ENCODE data around the gene CD81. TPM values are rescaled to one million over a fixed set of nuclear protein-coding genes. Genes with fewer than 3 reads are reported as not detected.

CD81 gene
- total RNA-seq, 4 donors from 2014 or later: 498 to 652 (median 582) TPM

GRCh38 chr11:2398664-2399355 is 21.7 kb downstream of the CD81 start:
- no peak for DNase-seq (ENCODE audit: extremely low spot score)
- Histone ChIP-seq H3K9me3 (no peaks in the 10 kb centered on the region), H3K27ac (replicated peaks in 1 of 4) (peak overlapping the region; percentile 93 to 99 (median 96)), H3K36me3 (peaks cover 46 to 72% (median 69%) of the 10 kb centered on the region in 4 donors), H3K27me3 (no peaks in the 10 kb centered on the region), H3K4me3 (peak overlapping the region in 2 of 4 donors; percentile 58 to 86), H3K4me1 (peaks cover 25 to 59% (median 43%) of the 10 kb centered on the region in 4 donors)
- no peak for TF ChIP-seq CTCF (IDR thresholded peaks at IDR 0.05)
- WGBS: 74% methylated on average over 6 of the region's 7 CpGs
- intact Hi-C loops (cut with DNase I): no loop called here

- intact Hi-C loops (cut with DNase I): no loop called here
- Histone ChIP-seq H3K4me3 (peak overlapping the region; percentile 58 to 86 (median 64)), H3K27me3 (no peaks in the 10 kb centered on the region), H3K4me1 (peaks cover 25 to 51% (median 35%) of the 10 kb centered on the region in 4 donors), H3K36me3 (peaks cover 43 to 72% (median 66%) of the 10 kb centered on the region in 4 donors), H3K27ac (replicated peaks in 1 of 4) (peak overlapping the region; percentile 93 to 99 (median 96)), H3K9me3 (no peaks in the 10 kb centered on the region)
- WGBS: 40% methylated on average over 1 of the region's 23 CpGs
- no peak for DNase-seq (ENCODE audit: extremely low spot score)
- TF ChIP-seq CTCF (IDR thresholded peaks at IDR 0.05): no peak
- no peak for TF ChIP-seq EP300 (IDR thresholded peaks at IDR 0.05)
- no peak for TF ChIP-seq POLR2AphosphoS5 (IDR thresholded peaks at IDR 0.05)
- no peak for TF ChIP-seq POLR2A (IDR thresholded peaks at IDR 0.05; ENCODE audit: low read depth)
These were observed 22.5 kb downstream of the CD81 start for GRCh38 chr11:2399488-2400068.

GRCh38 chr11:2400069-2400761 is 23.1 kb downstream of the CD81 start, which contains the start of gene TSSC4:
TSS of gene TSSC4 (plus strand) at chr11:2400750. CDS start at chr11:2402634, 1,884 bp downstream.
- Histone ChIP-seq H3K36me3 (peaks cover 37 to 66% (median 60%) of the 10 kb centered on the region in 4 donors), H3K4me3 (peak within 1 kb of the TSS; percentile 72 to 86 (median 86)), H3K27ac (replicated peaks in 1 of 4) (peak within 1 kb of the TSS; percentile 93 to 99 (median 96)), H3K4me1 (peaks cover 25 to 45% (median 31%) of the 10 kb centered on the region in 4 donors), H3K27me3 (no peaks in the 10 kb centered on the region), H3K9me3 (no peaks in the 10 kb centered on the region)
- WGBS: under 1% methylated on average over 22 of the region's 66 CpGs
- intact Hi-C loops (cut with DNase I): no loop called here
- peak; percentile 97 for TF ChIP-seq EP300 (IDR thresholded peaks at IDR 0.05)
- peak; percentile 99 to 100 for TF ChIP-seq POLR2AphosphoS5 (IDR thresholded peaks at IDR 0.05)
- TF ChIP-seq POLR2A (IDR thresholded peaks at IDR 0.05; ENCODE audit: low read depth): peak; percentile 91
- TF ChIP-seq CTCF (IDR thresholded peaks at IDR 0.05): peak; percentile 94 to 100 (median 99)
- peak; percentile 100 for DNase-seq (ENCODE audit: extremely low spot score)

GRCh38 chr11:2400762-2401435 is 23.8 kb downstream of the CD81 start:
- no peaks in the 10 kb centered on the region for H3K9me3 ChIP-seq
- TF ChIP-seq EP300 (IDR thresholded peaks at IDR 0.05) (no peak), POLR2A (IDR thresholded peaks at IDR 0.05; ENCODE audit: low read depth) (peak; percentile 62), POLR2AphosphoS5 (IDR thresholded peaks at IDR 0.05) (no peak)
- no peak for DNase-seq (ENCODE audit: extremely low spot score)
- H3K4me1 ChIP-seq: peaks cover 25 to 39% (median 31%) of the 10 kb centered on the region in 4 donors
- peaks cover 30 to 59% (median 53%) of the 10 kb centered on the region in 4 donors for H3K36me3 ChIP-seq
- intact Hi-C loops (cut with DNase I): no loop called here
- peak overlapping the region; percentile 91 to 94 (median 93) for H3K27ac ChIP-seq (replicated peaks in 1 of 4)
- WGBS: under 1% methylated on average over 23 of the region's 55 CpGs
- no peaks in the 10 kb centered on the region for H3K27me3 ChIP-seq
- H3K4me3 ChIP-seq: peak overlapping the region; percentile 72 to 86 (median 86)

Measured in esophagus muscularis mucosa (tissue), 4 donors.